Stimulated activated CD8-positive, alpha-beta memory T cell treated with anti-CD3 and anti-CD28 coated beads, Interleukin-15, amount 100 ng/mL, for 24 hours (primary cell): ENCODE results near the gene CD247.

Source experiments
- DNase-seq: peaks from one replicate; pipeline ENCODE4 v3.0.0-alpha.2; 2020; ENCODE audit warnings: low read depth

The CD247 gene

GRCh38 chr1:167542109-167543032, 24.0 kb upstream of the CD247 start:
- DNase-seq = no peak

GRCh38 chr1:167541610-167542009, 23.3 kb upstream of the CD247 start:
- DNase-seq = no peak

DNA sequence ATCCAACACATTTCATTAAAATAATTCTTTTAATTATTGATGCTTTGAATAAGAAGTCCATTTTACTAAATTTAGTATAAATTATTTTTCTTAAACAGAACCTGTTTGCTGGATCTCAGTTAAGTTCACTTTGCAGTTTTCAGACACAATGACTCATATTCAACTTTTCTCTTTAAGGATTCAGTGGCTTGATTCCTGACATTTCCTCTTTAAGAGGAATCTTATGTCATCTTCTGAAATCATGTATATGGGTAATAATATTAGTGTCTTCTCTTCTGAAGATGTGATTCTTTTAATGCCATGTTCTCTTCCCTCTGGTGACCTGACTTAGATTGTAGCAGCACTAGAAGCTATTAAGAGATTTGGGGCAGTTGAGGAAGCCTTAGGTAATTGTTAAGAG, 22.7 kb upstream of the CD247 start:
- no peak for DNase-seq

DNA sequence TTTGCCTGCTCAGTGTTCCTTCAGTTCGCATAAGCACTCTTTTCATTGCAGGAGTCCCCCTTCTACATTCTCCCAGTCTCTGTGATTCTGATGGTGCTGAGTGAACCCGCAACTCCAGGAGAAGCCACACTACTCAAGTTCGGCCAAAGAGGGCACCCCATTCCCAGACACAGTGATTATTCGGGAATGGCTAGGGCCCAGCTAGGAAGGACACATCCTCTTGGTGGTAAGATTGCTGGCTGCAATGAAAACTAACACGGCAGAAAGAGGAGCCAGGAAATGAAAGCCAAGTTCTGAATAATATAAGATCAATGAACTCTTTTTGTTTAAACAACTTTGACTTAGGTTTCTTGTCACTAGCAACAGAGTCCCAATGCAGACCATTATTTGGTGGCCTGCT, 20.3 kb upstream of the CD247 start:
- no peak for DNase-seq

DNA sequence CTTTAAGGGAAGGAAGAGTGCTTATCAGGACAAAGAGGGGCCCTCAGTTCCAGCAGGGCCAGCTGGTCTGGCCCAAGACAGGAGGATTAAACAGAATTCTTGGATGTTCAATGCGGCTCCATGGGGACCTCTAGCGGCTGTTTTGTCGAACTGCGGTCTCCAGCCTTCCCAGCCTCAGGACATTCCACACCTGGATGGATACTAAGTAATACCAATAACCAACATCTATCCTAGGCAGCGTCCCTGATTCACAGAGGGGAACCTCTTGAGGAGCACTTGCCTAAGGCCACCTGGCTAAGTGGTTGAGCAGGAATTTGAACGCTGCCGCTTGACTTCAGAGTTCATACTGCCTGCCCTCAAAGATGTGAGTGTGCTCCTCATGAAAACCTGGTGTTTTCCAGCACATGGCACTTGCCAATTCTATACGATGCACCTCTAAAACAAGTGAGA, 15.5 kb upstream of the CD247 start:
- DNase-seq = peak; percentile 33

- no peak for DNase-seq
Measured at GRCh38 chr1:167532964-167533824, 14.9 kb upstream of the CD247 start.

- no peak for DNase-seq
Measured at GRCh38 chr1:167532375-167532774, 14.0 kb upstream of the CD247 start.

- DNase-seq = no peak
Measured at GRCh38 chr1:167529829-167530474, 11.6 kb upstream of the CD247 start.

- DNase-seq = no peak
Measured at GRCh38 chr1:167528057-167528728, 9.9 kb upstream of the CD247 start.

DNA sequence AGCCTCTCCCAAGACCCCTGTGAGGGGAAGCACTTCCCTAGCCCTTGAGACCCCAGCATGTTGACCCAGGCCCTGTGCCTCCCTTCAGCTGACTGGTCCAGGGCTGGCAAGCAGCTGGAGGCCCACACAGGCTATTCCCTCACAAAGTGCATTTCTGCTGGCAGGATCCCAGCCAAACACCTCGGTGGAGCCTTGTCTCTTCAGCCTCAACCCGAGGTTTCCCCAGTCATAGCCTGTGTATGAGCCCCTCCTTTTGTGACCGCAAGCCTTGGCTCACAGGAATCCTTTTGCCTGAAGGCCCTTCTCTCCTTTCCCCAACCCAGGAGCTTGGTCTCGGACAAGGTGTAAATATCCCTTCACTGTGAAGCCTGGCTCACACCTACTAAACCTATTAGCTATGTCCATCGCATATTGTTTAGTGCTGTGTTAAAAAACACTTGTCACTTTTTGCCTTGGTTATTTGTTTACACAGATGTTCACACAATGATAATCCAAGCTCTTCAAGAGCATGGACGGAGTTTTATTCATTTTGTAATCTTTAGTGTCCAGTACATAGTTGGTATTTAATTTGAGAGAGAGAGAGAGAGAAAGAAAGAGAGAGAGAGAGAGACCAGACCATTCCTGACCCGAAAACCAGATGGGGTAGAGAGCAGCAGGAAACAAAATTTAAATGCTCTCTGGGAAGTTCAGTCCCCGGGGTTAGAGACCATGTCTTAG, 8.5 kb upstream of the CD247 start:
- no peak for DNase-seq

GRCh38 chr1:167524651-167525050, 6.3 kb upstream of the CD247 start:
- DNase-seq = no peak

DNA sequence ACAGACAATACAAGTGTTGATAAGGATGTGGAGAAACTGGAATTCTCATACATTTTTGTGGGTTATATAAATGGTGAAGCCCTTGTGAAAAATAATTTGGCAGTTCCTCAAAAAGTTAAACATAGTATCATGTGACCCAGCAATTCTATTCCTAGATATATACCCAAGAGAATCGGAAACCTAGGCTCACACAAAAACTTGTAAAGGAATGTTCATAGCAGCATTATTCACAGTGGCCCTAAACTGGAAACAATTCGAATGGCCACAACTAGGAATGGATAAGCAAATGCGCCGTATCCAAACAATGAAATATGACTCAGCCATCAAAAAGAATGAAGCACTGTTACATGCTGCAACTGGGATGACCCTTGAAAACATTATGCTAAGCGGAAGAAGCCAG, 3.9 kb upstream of the CD247 start:
- DNase-seq = no peak

- no peak for DNase-seq
Measured at GRCh38 chr1:167520711-167521206, 2.4 kb upstream of the CD247 start.

GRCh38 chr1:167517535-167518330, 596 bp downstream of the CD247 start:
- peak; percentile 52 for DNase-seq

- no peak for DNase-seq
Measured at GRCh38 chr1:167516404-167517388, 1.6 kb downstream of the CD247 start.

- DNase-seq = no peak
Measured at GRCh38 chr1:167515893-167516321, 2.4 kb downstream of the CD247 start.

GRCh38 chr1:167515461-167515860, 2.9 kb downstream of the CD247 start:
- no peak for DNase-seq

DNA sequence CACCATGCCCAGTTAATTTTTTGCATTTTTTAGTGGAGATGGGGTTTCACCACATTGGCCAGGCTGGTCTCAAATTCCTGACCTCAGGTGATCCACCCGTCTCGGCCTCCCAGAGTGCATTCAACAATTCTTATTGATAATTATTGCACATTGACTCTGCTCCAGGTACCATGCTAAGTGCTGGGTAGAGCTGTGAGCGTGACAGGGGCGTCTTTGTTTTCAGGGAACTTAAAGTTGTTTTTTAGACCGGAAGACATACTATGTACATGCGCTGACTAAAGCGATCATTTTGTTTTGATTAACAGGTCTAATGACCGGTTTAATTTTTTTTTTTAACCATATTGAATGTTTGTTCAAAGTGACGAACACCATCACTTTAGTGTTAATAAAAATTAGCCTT, 4.0 kb downstream of the CD247 start:
- DNase-seq = no peak
